AG04450 (cell line): ENCODE measurements around the gene HNRNPA3. TPM values are rescaled to one million over a fixed set of nuclear protein-coding genes. Genes with fewer than 3 reads are reported as not detected.
A peak's percentile ranks its signal among the peaks of the same experiment; 100 is the strongest.

ENCODE experiments used
- CTCF ChIA-PET: fragments of 300-600, 350-600 bp; formaldehyde crosslinking; extraction: SDS; loops from one replicate; lab custom pipeline; 2022; ENCODE audit warnings: antibody characterized with exemption, inconsistent platforms; lab: Charles Lee
- POLR2A ChIA-PET: fragments of 350-600 bp; formaldehyde crosslinking; extraction: SDS; loops from one replicate; lab custom pipeline; 2021; ENCODE audit warnings: antibody characterized with exemption, inconsistent platforms; lab: Yijun Ruan, JAX
- DNase-seq: peaks from one replicate; pipeline ENCODE4 v3.0.0-alpha.2; 2011; ENCODE audit warnings: low read depth, low spot score
- H3K27ac ChIP-seq: one replicate; pipeline ENCODE4 v1.5.1; 2012; ENCODE audit warnings: low read depth, low read length, control low read depth
- H3K27me3 ChIP-seq: one replicate; pipeline ENCODE4 v1.6.0; 2012; ENCODE audit warnings: low read length; ENCODE audit not compliant: control insufficient read depth, insufficient read depth
- H3K4me3 ChIP-seq: 2 replicates; pipeline ENCODE4 v1.5.1; 2011; ENCODE audit warnings: mild to moderate bottlenecking, low read depth, low read length, control low read depth
- H3K9me3 ChIP-seq: 2 replicates; pipeline ENCODE4 v1.5.1; 2012; ENCODE audit warnings: low read length; ENCODE audit not compliant: control insufficient read depth, insufficient read depth
- polyA plus RNA-seq: library from polyadenylated mRNA; depleted of rRNA; stranded (reverse); fragments of >200 nt; gene quantifications from 2 replicates; pipeline ENCODE4 v1.2.3, GENCODE V29; 2011
- TF ChIP-seq, protein P1 (sequence below): IDR thresholded peaks from 2 replicates; pipeline ENCODE4 v1.5.1; 2011; ENCODE audit warnings: low read depth, low read length, control low read depth, inconsistent platforms

HNRNPA3 gene
- polyA plus RNA-seq, 1 experiment, result 177 TPM

DNA sequence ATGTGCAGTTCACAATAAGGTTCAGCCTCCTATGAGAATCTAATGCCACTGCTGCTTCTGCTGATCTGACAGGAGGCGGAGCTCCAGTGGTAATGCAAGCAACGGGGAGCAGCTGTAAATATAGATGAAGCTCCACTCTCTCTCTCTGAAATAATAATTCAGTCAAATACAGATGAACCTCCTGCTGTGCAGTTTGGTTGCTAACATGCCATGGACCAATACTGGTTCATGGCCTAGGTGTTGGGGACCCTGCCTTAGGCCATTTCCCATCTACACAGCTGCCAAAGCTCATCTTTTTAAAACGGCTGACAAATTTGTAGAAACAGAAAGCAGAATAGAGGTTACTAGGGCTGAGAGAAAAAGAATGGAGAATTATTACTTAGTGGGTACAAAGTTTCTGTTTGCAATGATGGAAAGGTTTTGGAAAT lies 10.7 kb upstream of the HNRNPA3 start:
- no peak overlapping the region for H3K4me3 ChIP-seq
- POLR2A ChIA-PET, result interaction anchor here (1.8 kb wide), 1 partner anchor 11 kb away, joined by 5 read pairs; the partner anchor contains the start of gene HNRNPA3
- DNase-seq, result no peak
- no peaks in the 10 kb centered on the region; the same call in 1 of the 2 replicates for H3K9me3 ChIP-seq
- CTCF ChIA-PET, result interaction anchor here (0.8 to 2.2 kb wide), 3 partner anchors 37 to 94 kb away, joined by 3 to 16 read pairs (median 6); no protein-coding TSS in a partner anchor
- H3K27me3 ChIP-seq, result no peaks in the 10 kb centered on the region
- no peak overlapping the region for H3K27ac ChIP-seq
- TF ChIP-seq, protein P1, sequence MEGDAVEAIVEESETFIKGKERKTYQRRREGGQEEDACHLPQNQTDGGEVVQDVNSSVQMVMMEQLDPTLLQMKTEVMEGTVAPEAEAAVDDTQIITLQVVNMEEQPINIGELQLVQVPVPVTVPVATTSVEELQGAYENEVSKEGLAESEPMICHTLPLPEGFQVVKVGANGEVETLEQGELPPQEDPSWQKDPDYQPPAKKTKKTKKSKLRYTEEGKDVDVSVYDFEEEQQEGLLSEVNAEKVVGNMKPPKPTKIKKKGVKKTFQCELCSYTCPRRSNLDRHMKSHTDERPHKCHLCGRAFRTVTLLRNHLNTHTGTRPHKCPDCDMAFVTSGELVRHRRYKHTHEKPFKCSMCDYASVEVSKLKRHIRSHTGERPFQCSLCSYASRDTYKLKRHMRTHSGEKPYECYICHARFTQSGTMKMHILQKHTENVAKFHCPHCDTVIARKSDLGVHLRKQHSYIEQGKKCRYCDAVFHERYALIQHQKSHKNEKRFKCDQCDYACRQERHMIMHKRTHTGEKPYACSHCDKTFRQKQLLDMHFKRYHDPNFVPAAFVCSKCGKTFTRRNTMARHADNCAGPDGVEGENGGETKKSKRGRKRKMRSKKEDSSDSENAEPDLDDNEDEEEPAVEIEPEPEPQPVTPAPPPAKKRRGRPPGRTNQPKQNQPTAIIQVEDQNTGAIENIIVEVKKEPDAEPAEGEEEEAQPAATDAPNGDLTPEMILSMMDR, result no peak

DNA sequence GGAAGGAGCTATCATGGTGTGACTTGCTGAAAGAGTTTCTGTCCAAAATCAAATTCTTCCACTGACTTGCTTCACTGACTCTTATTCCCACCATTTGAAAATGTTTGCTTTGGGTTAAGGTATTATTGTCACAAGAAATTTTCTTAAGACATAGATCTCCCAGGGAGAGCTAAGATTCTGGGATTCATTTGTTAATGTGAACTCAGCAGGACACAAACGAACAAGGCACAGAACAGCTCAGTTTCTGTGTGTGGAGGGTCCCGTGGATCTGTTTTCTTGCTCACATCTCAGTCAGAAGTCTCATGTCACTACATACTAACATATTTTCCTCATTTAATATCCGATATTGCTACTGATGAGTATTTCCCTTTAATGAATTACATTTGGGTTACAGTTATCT lies 8.2 kb upstream of the HNRNPA3 start:
- Histone ChIP-seq H3K9me3 (no peaks in the 10 kb centered on the region), H3K4me3 (no peak overlapping the region), H3K27me3 (no peaks in the 10 kb centered on the region), H3K27ac (no peak overlapping the region)
- TF ChIP-seq, protein P1, result no peak
- ChIA-PET CTCF (interaction anchor here (0.7 to 2.5 kb wide), 4 partner anchors 13 to 131 kb away, joined by 3 to 8 read pairs (median 4); no protein-coding TSS in a partner anchor), POLR2A (no interaction called here)
- DNase-seq, result no peak

DNA sequence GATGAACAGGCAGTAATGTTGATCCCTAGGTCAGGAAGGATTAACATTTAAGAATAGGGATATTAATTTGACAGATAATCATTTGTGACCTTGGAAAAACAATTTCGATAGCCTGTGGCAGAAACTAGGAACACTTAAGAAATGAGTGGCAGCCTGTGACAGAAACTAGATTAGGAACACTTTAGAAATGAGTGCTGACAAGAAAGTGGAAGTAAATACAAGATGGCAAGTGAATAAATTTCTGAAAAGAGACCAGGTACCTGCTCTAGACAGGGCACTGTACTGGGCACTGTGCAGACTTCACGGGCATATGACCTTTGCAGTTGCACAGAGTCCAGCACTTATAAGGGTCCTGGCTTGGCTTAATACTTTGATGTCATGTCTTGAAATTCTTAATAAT lies 5.5 kb upstream of the HNRNPA3 start:
- POLR2A ChIA-PET, result no interaction called here
- TF ChIP-seq, protein P1, result no peak

DNA sequence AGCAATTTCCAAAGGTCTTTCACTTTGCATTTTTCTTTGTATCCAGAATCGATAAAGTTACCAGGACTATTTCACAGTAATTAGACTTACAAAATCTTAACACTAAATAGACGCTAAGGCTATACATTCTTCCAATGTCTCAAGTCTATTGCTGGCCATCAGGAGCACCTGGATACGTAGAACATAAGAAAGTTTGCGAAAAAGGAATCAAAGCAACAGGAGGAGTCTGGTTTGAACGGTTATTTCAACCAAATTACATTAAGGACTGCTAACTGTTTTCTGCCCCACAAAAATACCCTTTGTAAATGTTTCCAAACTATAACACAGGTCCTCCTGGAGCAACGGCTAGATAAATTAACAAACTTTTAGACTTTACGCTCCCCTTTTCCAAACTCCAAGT lies 1.4 kb upstream of the HNRNPA3 start:
- no peak overlapping the region for H3K27ac ChIP-seq
- ChIA-PET POLR2A (interaction anchor here (1.5 to 1.7 kb wide), 2 partner anchors 39 to 54 kb away, joined by 7 read pairs; partner anchors contain the start of gene NFE2L2), CTCF (interaction anchor here (0.8 to 1.3 kb wide), 5 partner anchors 29 to 122 kb away, joined by 3 to 7 read pairs (median 3); no protein-coding TSS in a partner anchor)
- peak overlapping the region; percentile 72 for H3K4me3 ChIP-seq
- TF ChIP-seq, protein P1, result no peak
- DNase-seq, result no peak
- H3K27me3 ChIP-seq, result no peaks in the 10 kb centered on the region
- no peaks in the 10 kb centered on the region for H3K9me3 ChIP-seq

More for the DNA sequence above, 5.5 kb upstream of the HNRNPA3 start:
- CTCF ChIA-PET, result interaction anchor here (1.4 kb wide), 1 partner anchor 42 kb away, joined by 4 read pairs; no protein-coding TSS in a partner anchor
- no peak for DNase-seq
- Histone ChIP-seq H3K4me3 (no peak overlapping the region), H3K27ac (no peak overlapping the region), H3K9me3 (no peaks in the 10 kb centered on the region), H3K27me3 (no peaks in the 10 kb centered on the region)

DNA sequence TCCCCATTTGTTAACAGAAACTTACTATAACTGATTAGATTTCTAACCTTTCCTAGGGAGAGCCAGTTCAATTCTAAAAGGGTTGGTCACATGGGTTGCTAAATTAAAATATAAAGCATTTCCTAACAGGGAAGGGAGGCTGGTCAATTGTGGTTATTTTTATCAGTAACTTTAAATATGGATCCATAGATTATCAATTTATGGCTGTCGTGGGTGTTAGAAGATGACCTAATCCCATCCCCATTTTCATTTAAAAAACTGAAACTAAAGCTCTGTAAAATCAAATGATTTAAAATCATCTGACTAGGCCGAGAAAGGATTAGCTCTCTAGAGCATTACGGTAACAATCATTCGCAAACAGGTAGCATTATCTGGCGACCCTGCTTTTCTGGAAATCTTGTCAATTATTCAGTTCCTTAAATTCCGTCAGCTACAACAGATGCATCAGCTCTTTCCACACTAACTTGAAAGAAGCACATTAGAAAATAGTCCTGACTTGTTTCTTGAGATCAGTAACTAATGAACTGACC lies 953 bp upstream of the HNRNPA3 start:
- DNase-seq, result no peak
- Histone ChIP-seq H3K27ac (peak overlapping the region; percentile 100), H3K27me3 (no peaks in the 10 kb centered on the region), H3K9me3 (no peaks in the 10 kb centered on the region), H3K4me3 (peak overlapping the region; percentile 72)
- TF ChIP-seq, protein P1, result no peak
- ChIA-PET CTCF (interaction anchor here (0.8 to 1.3 kb wide), 5 partner anchors 28 to 122 kb away, joined by 3 to 7 read pairs (median 3); no protein-coding TSS in a partner anchor), POLR2A (interaction anchor here (1.0 to 1.7 kb wide), 7 partner anchors 10 to 54 kb away, joined by 3 to 11 read pairs (median 6); partner anchors contain the start of gene NFE2L2)
